ENCODE results near the gene JAM2. TPM values are rescaled to one million over a fixed set of nuclear protein-coding genes. Genes with fewer than 3 reads are reported as not detected.
A peak's percentile ranks its signal among the peaks of the same experiment; 100 is the strongest.

Gene JAM2
- total RNA-seq, 2 experiments from 2014 or later: 1.5 TPM

DNA sequence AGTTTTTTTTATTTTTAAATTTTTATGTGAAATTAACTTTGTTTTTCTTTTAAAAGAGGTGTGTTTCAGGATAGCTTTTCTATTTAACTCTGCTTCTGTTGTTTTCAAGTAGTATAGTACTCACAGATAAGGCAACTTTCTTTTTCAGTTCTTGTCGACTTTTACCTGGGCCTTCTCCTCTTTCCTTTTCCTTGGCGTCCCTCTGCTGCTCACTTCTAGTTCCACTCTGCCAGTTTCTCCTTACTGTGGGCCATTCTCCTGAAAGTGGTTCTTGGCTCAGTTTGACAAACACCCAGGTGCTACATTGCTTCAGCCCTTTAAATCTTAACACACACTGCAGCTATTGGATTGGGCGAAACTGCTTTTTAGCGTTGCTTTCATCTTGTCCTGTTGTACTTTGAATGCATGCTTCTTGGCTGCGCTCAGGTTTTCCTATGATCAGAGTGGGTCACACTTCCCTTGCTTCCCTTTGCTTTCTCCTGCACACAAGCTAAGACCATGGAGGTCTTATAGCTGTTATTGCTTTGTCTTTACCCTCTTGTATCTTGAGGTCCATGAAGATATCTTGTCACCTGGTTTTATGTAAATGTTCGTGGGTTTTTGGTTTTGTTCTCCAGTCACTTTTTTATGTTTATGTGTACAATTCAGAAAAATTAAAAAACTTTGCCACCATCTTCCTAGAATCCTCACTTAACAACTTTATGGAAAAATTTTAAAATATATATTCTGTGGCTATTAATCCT is 117.3 kb downstream of the JAM2 start:
- Mint-ChIP-seq H3K36me3 (ENCODE audit: low read depth) (peaks cover 49% of the 10 kb centered on the region), H3K27ac (peak overlapping the region; percentile 35), H3K4me3 (no peak overlapping the region), H3K4me1 (ENCODE audit: low read depth) (peaks cover 25% of the 10 kb centered on the region), H3K9me3 (no peaks in the 10 kb centered on the region), H3K27me3 (no peaks in the 10 kb centered on the region)
- DNase-seq: no peak
- CTCF ChIA-PET: interaction anchor here (1.2 to 3.3 kb wide), 3 partner anchors 45 to 148 kb away, joined by 3 to 22 read pairs (median 5); no protein-coding TSS in a partner anchor
- TF ChIP-seq, protein P1, sequence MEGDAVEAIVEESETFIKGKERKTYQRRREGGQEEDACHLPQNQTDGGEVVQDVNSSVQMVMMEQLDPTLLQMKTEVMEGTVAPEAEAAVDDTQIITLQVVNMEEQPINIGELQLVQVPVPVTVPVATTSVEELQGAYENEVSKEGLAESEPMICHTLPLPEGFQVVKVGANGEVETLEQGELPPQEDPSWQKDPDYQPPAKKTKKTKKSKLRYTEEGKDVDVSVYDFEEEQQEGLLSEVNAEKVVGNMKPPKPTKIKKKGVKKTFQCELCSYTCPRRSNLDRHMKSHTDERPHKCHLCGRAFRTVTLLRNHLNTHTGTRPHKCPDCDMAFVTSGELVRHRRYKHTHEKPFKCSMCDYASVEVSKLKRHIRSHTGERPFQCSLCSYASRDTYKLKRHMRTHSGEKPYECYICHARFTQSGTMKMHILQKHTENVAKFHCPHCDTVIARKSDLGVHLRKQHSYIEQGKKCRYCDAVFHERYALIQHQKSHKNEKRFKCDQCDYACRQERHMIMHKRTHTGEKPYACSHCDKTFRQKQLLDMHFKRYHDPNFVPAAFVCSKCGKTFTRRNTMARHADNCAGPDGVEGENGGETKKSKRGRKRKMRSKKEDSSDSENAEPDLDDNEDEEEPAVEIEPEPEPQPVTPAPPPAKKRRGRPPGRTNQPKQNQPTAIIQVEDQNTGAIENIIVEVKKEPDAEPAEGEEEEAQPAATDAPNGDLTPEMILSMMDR (IDR thresholded peaks at IDR 0.05): no peak
- intact Hi-C loops (cut with micrococcal nuclease): no loop called here
- POLR2A ChIA-PET: interaction anchor here (1.0 kb wide), 2 partner anchors 20 to 36 kb away, joined by 3 to 4 read pairs; no protein-coding TSS in a partner anchor
- ATAC-seq: no peak

DNA sequence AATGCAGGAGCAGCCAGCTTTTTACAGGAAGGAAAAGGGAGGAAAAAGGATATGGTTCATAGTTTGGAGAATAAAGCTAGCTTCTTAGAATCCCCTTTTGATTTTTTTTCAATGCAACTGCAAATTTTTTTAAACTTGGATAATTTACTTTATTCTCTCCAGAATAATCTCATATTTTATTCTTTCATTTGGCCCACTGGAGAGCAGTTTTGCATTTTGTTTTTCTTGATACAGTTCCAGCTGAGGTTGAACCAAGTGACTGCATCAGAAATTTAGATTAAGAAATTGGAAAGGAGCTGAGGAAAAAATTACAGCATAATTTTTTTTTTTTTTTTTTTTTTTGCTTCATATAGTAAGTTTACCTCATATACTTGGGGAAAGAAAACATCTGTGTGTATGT is 118.5 kb downstream of the JAM2 start:
- TF ChIP-seq, protein P1 (IDR thresholded peaks at IDR 0.05): no peak
- CTCF ChIA-PET: interaction anchor here (1.2 to 3.3 kb wide), 3 partner anchors 9 to 44 kb away, joined by 3 to 22 read pairs (median 7); no protein-coding TSS in a partner anchor
- Mint-ChIP-seq H3K27me3 (no peaks in the 10 kb centered on the region), H3K36me3 (ENCODE audit: low read depth) (peaks cover 43% of the 10 kb centered on the region), H3K4me3 (no peak overlapping the region), H3K9me3 (no peaks in the 10 kb centered on the region), H3K27ac (no peak overlapping the region), H3K4me1 (ENCODE audit: low read depth) (peaks cover 25% of the 10 kb centered on the region)
- POLR2A ChIA-PET: no interaction called here
- no peak for ATAC-seq
- intact Hi-C loops (cut with micrococcal nuclease): no loop called here
- no peak for DNase-seq

DNA sequence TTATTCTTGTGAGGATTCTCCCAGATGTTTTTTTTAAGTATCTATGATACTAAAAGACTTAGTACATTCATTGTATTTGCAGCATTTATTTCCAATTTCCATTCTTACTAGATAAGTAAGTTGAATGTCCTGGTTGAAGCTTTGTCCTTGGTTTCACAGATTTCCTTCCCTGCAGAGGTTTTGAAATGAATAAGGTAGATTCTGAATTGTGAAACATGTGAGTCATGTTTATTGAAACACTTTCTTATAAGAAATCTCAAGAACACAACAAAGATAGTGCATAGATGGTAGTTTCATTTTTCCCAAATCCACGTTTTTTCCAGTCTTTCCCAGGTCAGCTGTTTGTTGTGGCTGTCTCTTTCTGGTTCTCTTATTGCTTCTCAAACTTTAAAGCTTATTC is 120.5 kb downstream of the JAM2 start:
- TF ChIP-seq, protein P1 (IDR thresholded peaks at IDR 0.05): no peak
- Mint-ChIP-seq H3K4me1 (ENCODE audit: low read depth) (peaks cover 25% of the 10 kb centered on the region), H3K36me3 (ENCODE audit: low read depth) (peaks cover 45% of the 10 kb centered on the region), H3K27me3 (no peaks in the 10 kb centered on the region), H3K27ac (peak overlapping the region; percentile 21), H3K4me3 (no peak overlapping the region), H3K9me3 (no peaks in the 10 kb centered on the region)
- DNase-seq: no peak
- CTCF ChIA-PET: interaction anchor here (0.9 to 1.4 kb wide), 4 partner anchors 11 to 151 kb away, joined by 3 to 4 read pairs (median 3); no protein-coding TSS in a partner anchor
- no peak for ATAC-seq
- POLR2A ChIA-PET: interaction anchor here (1.2 kb wide), 1 partner anchor 15 kb away, joined by 4 read pairs; no protein-coding TSS in a partner anchor
- intact Hi-C loops (cut with micrococcal nuclease): no loop called here

DNA sequence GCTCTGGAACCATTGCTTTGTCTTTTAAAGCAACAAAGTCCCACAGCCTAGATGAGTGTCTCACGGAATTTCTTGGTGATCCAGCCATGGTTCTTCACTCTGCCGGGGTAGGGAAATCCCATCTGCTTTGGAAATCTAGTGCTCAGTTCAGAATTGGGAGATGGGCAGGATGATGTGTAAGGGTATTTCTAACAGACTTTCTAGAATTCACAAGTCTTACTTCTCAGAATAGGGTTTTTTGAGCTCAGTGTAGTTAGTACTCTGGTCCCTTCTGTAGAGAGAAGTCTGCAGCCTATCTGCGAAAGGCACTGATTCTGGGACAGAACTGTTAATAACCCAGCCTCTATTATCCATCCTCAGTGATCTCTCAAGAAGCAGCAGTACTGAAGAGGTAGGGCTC is 121.0 kb downstream of the JAM2 start:
- intact Hi-C loops (cut with micrococcal nuclease): no loop called here
- TF ChIP-seq, protein P1 (IDR thresholded peaks at IDR 0.05): no peak
- ChIA-PET POLR2A (interaction anchor here (1.2 kb wide), 1 partner anchor 16 kb away, joined by 4 read pairs; no protein-coding TSS in a partner anchor), CTCF (interaction anchor here (0.9 to 1.4 kb wide), 4 partner anchors 11 to 151 kb away, joined by 3 to 4 read pairs (median 3); no protein-coding TSS in a partner anchor)
- H3K4me1 Mint-ChIP-seq (ENCODE audit: low read depth): peaks cover 25% of the 10 kb centered on the region
- no peak overlapping the region for H3K4me3 Mint-ChIP-seq
- H3K27me3 Mint-ChIP-seq: no peaks in the 10 kb centered on the region
- peaks cover 47% of the 10 kb centered on the region for H3K36me3 Mint-ChIP-seq (ENCODE audit: low read depth)
- no peaks in the 10 kb centered on the region for H3K9me3 Mint-ChIP-seq
- ATAC-seq (no peak), DNase-seq (no peak)
- H3K27ac Mint-ChIP-seq: no peak overlapping the region

DNA sequence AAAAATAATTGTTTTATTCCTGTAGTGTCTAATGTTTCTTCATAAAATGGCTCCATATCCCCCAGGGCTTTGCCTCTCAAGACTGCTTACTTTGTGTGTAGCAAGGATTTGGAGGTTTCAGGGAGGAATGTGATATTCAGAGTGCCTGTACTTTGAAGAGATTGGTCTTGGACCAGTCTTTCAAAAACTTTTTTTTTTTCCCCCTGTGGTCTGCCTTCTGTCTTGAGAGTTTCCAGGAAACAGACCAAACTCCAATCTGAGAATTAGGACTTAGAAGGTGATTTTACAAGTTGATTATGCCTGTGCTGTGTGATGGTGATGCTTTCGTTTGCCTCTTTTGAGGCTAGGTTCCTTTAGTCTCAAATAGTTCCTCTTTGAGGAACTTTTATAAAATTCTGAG is 121.6 kb downstream of the JAM2 start:
- H3K9me3 Mint-ChIP-seq: no peaks in the 10 kb centered on the region
- TF ChIP-seq, protein P1 (IDR thresholded peaks at IDR 0.05): no peak
- POLR2A ChIA-PET: no interaction called here
- CTCF ChIA-PET: interaction anchor here (1.0 to 1.4 kb wide), 2 partner anchors 13 to 52 kb away, joined by 3 read pairs; no protein-coding TSS in a partner anchor
- DNase-seq (no peak), ATAC-seq (no peak)
- intact Hi-C loops (cut with micrococcal nuclease): no loop called here
- peaks cover 23% of the 10 kb centered on the region for H3K4me1 Mint-ChIP-seq (ENCODE audit: low read depth)
- H3K27me3 Mint-ChIP-seq: no peaks in the 10 kb centered on the region
- no peak overlapping the region for H3K4me3 Mint-ChIP-seq
- H3K27ac Mint-ChIP-seq: no peak overlapping the region
- H3K36me3 Mint-ChIP-seq (ENCODE audit: low read depth): peaks cover 48% of the 10 kb centered on the region

All from activated CD8-positive, alpha-beta T cell treated with anti-CD3 and anti-CD28 coated beads for 36 hours (primary cell).